COR-L47 (cell line): ENCODE data around the gene RAD54L.
"Not testable (repeated sequence)": the region's sequence is repeated elsewhere in the genome, so short reads cannot be mapped to it uniquely, and the experiment has no call there.

ENCODE experiments used
- DNase-seq: peaks from one replicate; lab custom pipeline; 2025; lab: John Stamatoyannopoulos, UW

RAD54L gene

GRCh38 chr1:46247436-46248121 lies at the start of gene RAD54L:
TSS of gene RAD54L (plus strand) at chr1:46247763. CDS start at chr1:46248406, 643 bp downstream.
- peak; percentile 93 for DNase-seq

- DNase-seq = peak; percentile 24
Observed at GRCh38 chr1:46197964-46198811, 49.4 kb upstream of the RAD54L start, which contains the start of gene POMGNT1. TSS of gene POMGNT1 (minus strand) at chr1:46198434. CDS start at chr1:46197821, 613 bp downstream.

GRCh38 chr1:46199233-46199749 lies 48.3 kb upstream of the RAD54L start:
- DNase-seq = no peak

GRCh38 chr1:46203738-46204405 lies 43.7 kb upstream of the RAD54L start:
- no peak for DNase-seq

GRCh38 chr1:46204406-46204742 lies 43.2 kb upstream of the RAD54L start:
- DNase-seq = no peak

- DNase-seq = no peak
Observed at GRCh38 chr1:46205141-46205540, 42.4 kb upstream of the RAD54L start.

- DNase-seq = no peak
Observed at GRCh38 chr1:46205791-46206190, 41.8 kb upstream of the RAD54L start.

GRCh38 chr1:46206399-46206798 lies 41.2 kb upstream of the RAD54L start:
- no peak for DNase-seq

- DNase-seq = no peak
Observed at GRCh38 chr1:46210561-46210960, 37.0 kb upstream of the RAD54L start.

- no peak for DNase-seq
Observed at GRCh38 chr1:46211051-46211450, 36.5 kb upstream of the RAD54L start.

GRCh38 chr1:46215504-46215903 lies 32.1 kb upstream of the RAD54L start:
- DNase-seq = no peak

- no peak for DNase-seq
Observed at GRCh38 chr1:46218443-46218842, 29.1 kb upstream of the RAD54L start.

- peak; percentile 10 for DNase-seq
Observed at GRCh38 chr1:46219551-46220520, 27.7 kb upstream of the RAD54L start.

- no peak for DNase-seq
Observed at GRCh38 chr1:46220808-46221207, 26.8 kb upstream of the RAD54L start.

- DNase-seq = no peak
Observed at GRCh38 chr1:46221749-46222148, 25.8 kb upstream of the RAD54L start.

- not testable (repeated sequence) for DNase-seq
Observed at GRCh38 chr1:46223055-46223454, 24.5 kb upstream of the RAD54L start.

GRCh38 chr1:46223472-46223943 lies 24.1 kb upstream of the RAD54L start:
- DNase-seq = peak; percentile 39

GRCh38 chr1:46224966-46225365 lies 22.6 kb upstream of the RAD54L start:
- no peak for DNase-seq

GRCh38 chr1:46231231-46231630 lies 16.3 kb upstream of the RAD54L start:
- DNase-seq = not testable (repeated sequence)

- no peak for DNase-seq
Observed at GRCh38 chr1:46236882-46237281, 10.7 kb upstream of the RAD54L start.

- DNase-seq = not testable (repeated sequence)
Observed at GRCh38 chr1:46238865-46239264, 8.7 kb upstream of the RAD54L start.
